ENCODE results near the gene TAF1. TPM values are rescaled to one million over a fixed set of nuclear protein-coding genes. Genes with fewer than 3 reads are reported as not detected.
"Not testable (repeated sequence)": the region's sequence is repeated elsewhere in the genome, so short reads cannot be mapped to it uniquely, and the experiment has no call there.

TAF1 gene
- total RNA-seq, 2 donors from 2014 or later: 43.1 to 44.9 TPM

- no peak overlapping the region for H3K4me3 Mint-ChIP-seq
- no peaks in the 10 kb centered on the region for H3K9me3 ChIP-seq (ENCODE audit: control insufficient read depth, low read length)
- no peak overlapping the region for H3K27ac ChIP-seq (ENCODE audit: low read depth, low read length)
- TF ChIP-seq CTCF (conservative IDR thresholded peaks at IDR 0.05): no peak
- no peaks in the 10 kb centered on the region for H3K4me1 Mint-ChIP-seq
- peaks cover 75% of the 10 kb centered on the region for H3K36me3 ChIP-seq (ENCODE audit: control insufficient read depth, insufficient read depth, low read length)
- no peaks in the 10 kb centered on the region for H3K27me3 ChIP-seq (ENCODE audit: control insufficient read depth, insufficient read depth, low read length, poor library complexity, severe bottlenecking)
- H3K9me3 Mint-ChIP-seq: peaks cover 73% of the 10 kb centered on the region
- H3K4me1 ChIP-seq (ENCODE audit: control insufficient read depth, insufficient read depth, low read length): no peaks in the 10 kb centered on the region
- H3K9ac ChIP-seq (ENCODE audit: extremely low read depth, low read length, poor library complexity, severe bottlenecking): no peak overlapping the region
- H3K36me3 Mint-ChIP-seq (ENCODE audit: low read depth): peaks cover 69% of the 10 kb centered on the region
- no peak overlapping the region for H3K27ac Mint-ChIP-seq
- WGBS, 2 experiments (ENCODE audit: insufficient coverage in 1 of 2, insufficient read length in 1 of 2): 93% methylated on average over 2 of the region's 3 CpGs; no CpG with 5 or more reads in 1 of the 2 experiments
- H3K27me3 Mint-ChIP-seq (ENCODE audit: insufficient read depth): no peaks in the 10 kb centered on the region
- no peak for DNase-seq
- no peak overlapping the region for H3K4me3 ChIP-seq (ENCODE audit: low read length)
Observed at GRCh38 chrX:71378732-71379131, 12.6 kb downstream of the TAF1 start.

- H3K36me3 ChIP-seq (ENCODE audit: control insufficient read depth, insufficient read depth, low read length): peaks cover 75% of the 10 kb centered on the region
Observed at GRCh38 chrX:71391725-71392124, 25.6 kb downstream of the TAF1 start.

GRCh38 chrX:71393919-71394318, 27.8 kb downstream of the TAF1 start:
- Mint-ChIP-seq H3K27me3 (ENCODE audit: insufficient read depth) (no peaks in the 10 kb centered on the region), H3K9me3 (peaks cover 52% of the 10 kb centered on the region), H3K36me3 (ENCODE audit: low read depth) (peaks cover 71% of the 10 kb centered on the region), H3K4me3 (no peak overlapping the region), H3K27ac (no peak overlapping the region), H3K4me1 (no peaks in the 10 kb centered on the region)
- TF ChIP-seq CTCF (conservative IDR thresholded peaks at IDR 0.05): no peak
- no peaks in the 10 kb centered on the region for H3K27me3 ChIP-seq (ENCODE audit: control insufficient read depth, insufficient read depth, low read length, poor library complexity, severe bottlenecking)
- DNase-seq: no peak
- H3K36me3 ChIP-seq (ENCODE audit: control insufficient read depth, insufficient read depth, low read length): peaks cover 74% of the 10 kb centered on the region
- no peaks in the 10 kb centered on the region for H3K4me1 ChIP-seq (ENCODE audit: control insufficient read depth, insufficient read depth, low read length)
- H3K4me3 ChIP-seq (ENCODE audit: low read length): no peak overlapping the region
- no peak overlapping the region for H3K27ac ChIP-seq (ENCODE audit: low read depth, low read length)
- WGBS, 2 experiments (ENCODE audit: insufficient coverage in 1 of 2, insufficient read length in 1 of 2): 99 to 100% methylated on average over 5 of the region's 5 CpGs
- H3K9ac ChIP-seq (ENCODE audit: extremely low read depth, low read length, poor library complexity, severe bottlenecking): no peak overlapping the region
- H3K9me3 ChIP-seq (ENCODE audit: control insufficient read depth, low read length): no peaks in the 10 kb centered on the region

More at GRCh38 chrX:71391725-71392124, 25.6 kb downstream of the TAF1 start:
- H3K27me3 Mint-ChIP-seq (ENCODE audit: insufficient read depth); H3K27me3 ChIP-seq (ENCODE audit: control insufficient read depth, insufficient read depth, low read length, poor library complexity, severe bottlenecking); H3K9ac ChIP-seq (ENCODE audit: extremely low read depth, low read length, poor library complexity, severe bottlenecking); DNase-seq; H3K27ac ChIP-seq (ENCODE audit: low read depth, low read length); H3K4me1 Mint-ChIP-seq; H3K9me3 ChIP-seq (ENCODE audit: control insufficient read depth, low read length); H3K4me3 Mint-ChIP-seq; H3K27ac Mint-ChIP-seq; H3K4me3 ChIP-seq (ENCODE audit: low read length); H3K4me1 ChIP-seq (ENCODE audit: control insufficient read depth, insufficient read depth, low read length): not testable (repeated sequence)
- WGBS, 2 experiments (ENCODE audit: insufficient coverage in 1 of 2, insufficient read length in 1 of 2): 95% methylated on average over 3 of the region's 4 CpGs; no CpG with 5 or more reads in 1 of the 2 experiments
- peaks cover 68% of the 10 kb centered on the region for H3K36me3 Mint-ChIP-seq (ENCODE audit: low read depth)
- peaks cover 49% of the 10 kb centered on the region for H3K9me3 Mint-ChIP-seq

- Mint-ChIP-seq H3K9me3 (peaks cover 53% of the 10 kb centered on the region), H3K36me3 (ENCODE audit: low read depth) (peaks cover 62% of the 10 kb centered on the region), H3K4me1 (no peaks in the 10 kb centered on the region)
Observed at GRCh38 chrX:71396576-71396975, 30.4 kb downstream of the TAF1 start.

More at GRCh38 chrX:71396576-71396975, 30.4 kb downstream of the TAF1 start:
- no peak overlapping the region for H3K27ac Mint-ChIP-seq
- WGBS, 2 experiments (ENCODE audit: insufficient coverage in 1 of 2, insufficient read length in 1 of 2): 94 to 100% methylated on average over 1 to 5 of the region's 5 CpGs
- TF ChIP-seq CTCF (conservative IDR thresholded peaks at IDR 0.05): no peak
- H3K4me3 Mint-ChIP-seq: no peak overlapping the region
- DNase-seq: no peak
- Histone ChIP-seq H3K36me3 (ENCODE audit: control insufficient read depth, insufficient read depth, low read length) (peaks cover 65% of the 10 kb centered on the region), H3K9ac (ENCODE audit: extremely low read depth, low read length, poor library complexity, severe bottlenecking) (no peak overlapping the region), H3K27ac (ENCODE audit: low read depth, low read length) (no peak overlapping the region), H3K4me3 (ENCODE audit: low read length) (no peak overlapping the region), H3K27me3 (ENCODE audit: control insufficient read depth, insufficient read depth, low read length, poor library complexity, severe bottlenecking) (no peaks in the 10 kb centered on the region), H3K4me1 (ENCODE audit: control insufficient read depth, insufficient read depth, low read length) (no peaks in the 10 kb centered on the region), H3K9me3 (ENCODE audit: control insufficient read depth, low read length) (no peaks in the 10 kb centered on the region)
- H3K27me3 Mint-ChIP-seq (ENCODE audit: insufficient read depth): no peaks in the 10 kb centered on the region

Measured in endodermal cell (in vitro differentiated cells).